NCI-H345 treated with DMSO at 0.1 percent for 48 hours (cell line): ENCODE data around the gene CDYL2.

Experiments
- DNase-seq: peaks from one replicate; lab custom pipeline; 2025; ENCODE audit not compliant: unreplicated experiment; lab: John Stamatoyannopoulos, UW

CDYL2 gene

GRCh38 chr16:80604600-80605355 is 199.6 kb downstream of the CDYL2 start:
- DNase-seq: no peak

DNA sequence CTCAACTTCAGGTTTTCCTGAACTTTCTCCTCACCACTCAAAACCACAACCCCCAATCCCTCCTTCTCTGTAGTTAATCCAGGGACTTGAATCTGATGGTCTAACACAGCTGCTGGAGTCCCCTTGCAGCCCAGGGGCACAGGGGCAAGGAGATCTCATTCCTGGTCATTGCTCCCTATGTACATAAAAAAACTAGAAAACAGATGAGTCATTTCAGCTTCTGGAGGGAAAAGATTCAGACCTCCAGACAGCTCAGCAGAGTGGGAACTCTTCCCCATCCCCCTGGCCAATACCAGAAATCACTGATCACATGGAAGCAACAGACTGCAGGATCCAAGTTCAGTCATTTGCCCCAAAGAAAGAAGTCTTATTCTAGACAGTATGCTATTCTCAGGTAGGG is 201.5 kb downstream of the CDYL2 start:
- no peak for DNase-seq

DNA sequence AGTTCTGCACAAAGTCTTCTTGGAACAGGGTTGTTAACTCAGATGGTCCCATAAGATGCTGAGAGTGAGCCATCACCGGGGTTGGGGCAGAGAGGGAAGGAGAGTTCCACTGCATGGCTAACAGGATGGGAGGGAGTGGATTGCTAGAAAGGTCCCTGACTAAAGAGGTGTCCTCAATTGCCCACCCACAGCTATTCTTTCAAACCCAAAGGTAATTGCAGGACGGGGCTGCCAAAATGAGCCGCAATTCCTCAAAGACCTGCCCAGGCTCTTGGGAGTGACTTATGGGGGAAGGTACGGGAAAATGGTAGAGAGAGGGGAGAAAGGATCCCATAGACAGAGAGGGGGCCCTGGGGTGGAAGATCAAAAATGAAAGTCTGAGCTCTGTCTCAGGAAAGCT is 203.2 kb downstream of the CDYL2 start:
- DNase-seq: no peak

GRCh38 chr16:80599466-80599865 is 204.9 kb downstream of the CDYL2 start:
- DNase-seq: no peak

DNA sequence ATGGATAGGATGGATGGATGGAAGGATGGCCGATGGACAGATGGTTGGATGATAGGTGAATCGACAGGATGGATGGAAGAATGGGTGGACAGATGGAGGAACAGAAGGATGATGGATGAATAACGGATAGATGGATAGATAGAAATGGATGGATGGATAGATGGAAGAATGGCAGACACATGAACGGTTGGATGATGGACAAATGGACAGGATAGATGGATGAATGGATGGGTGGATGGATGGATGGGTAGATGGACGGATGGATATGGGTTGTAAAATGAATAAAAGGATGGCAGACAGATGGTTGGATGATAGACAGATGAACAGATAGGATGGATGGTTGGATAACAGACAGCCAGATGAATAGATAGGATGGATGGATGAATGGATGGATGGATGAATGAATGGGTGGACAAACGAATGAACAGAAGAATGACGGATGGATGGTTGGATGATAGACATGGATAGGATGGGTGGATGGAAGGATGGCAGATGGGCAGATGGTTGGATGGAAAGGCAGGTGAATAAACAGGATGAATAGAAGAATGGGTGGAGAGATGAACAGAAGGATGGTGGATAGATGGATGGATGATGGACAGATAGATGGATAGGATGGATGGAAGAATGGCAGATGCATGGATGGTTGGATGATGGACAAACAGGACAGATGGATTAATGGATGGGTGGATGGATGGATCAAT is 207.7 kb downstream of the CDYL2 start:
- DNase-seq: no peak

DNA sequence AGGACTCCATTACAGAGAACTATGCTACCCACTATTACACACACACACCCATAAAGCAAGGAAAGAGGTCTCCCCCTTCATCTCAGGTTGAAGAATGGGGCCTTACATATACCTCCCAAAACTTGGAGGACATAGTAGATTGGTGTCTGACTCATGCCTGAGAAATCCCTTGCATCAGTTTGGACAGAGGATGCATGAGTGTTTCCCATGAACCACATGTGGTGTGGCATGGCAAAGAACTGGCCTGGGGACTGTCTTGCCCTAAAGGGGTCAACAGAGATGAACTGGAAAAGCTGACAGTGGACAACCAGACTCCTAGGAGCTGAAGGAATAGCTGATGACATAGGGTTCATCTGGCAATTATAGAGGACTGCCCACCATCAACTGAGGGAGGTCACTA is 209.6 kb downstream of the CDYL2 start:
- no peak for DNase-seq

DNA sequence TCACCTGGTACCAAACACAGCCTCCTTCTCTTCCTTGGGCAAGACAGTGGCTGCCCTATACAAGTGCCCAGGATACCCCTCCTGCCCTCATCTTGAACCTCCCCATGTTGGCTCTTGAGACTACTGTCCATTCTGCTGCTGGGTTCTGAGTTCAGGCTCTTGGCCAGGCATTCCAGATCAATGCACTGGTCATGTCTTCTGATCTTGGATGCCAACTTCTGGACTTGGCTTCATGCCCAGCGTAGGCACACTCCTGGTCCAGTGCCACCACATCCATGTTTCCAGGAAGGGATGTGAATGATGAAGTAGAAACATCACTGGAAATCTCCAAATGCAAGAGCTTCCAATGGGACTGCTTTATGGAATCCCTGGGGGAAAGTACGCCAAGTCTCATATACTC is 212.1 kb downstream of the CDYL2 start:
- DNase-seq: no peak

- DNase-seq: no peak
These were observed 213.1 kb downstream of the CDYL2 start for GRCh38 chr16:80591071-80591915.

DNA sequence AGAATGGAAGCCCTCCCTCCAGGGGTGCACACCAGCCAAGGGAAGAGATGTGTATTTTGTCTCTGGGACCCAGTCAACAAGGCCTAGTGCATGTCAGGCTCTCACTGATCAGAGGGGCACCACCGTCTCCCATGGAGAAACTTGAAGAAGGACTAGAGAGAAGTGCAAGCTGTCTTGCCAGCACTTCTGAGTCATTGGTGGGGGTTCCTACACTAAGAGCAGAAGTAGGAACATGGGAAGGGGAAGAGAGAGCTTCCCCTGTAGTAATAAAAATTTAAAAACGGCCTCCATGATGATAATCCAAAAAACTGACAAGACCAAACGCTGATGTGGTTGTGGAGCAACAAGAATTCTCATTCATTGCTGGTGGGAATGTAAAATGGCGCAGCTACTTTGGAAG is 217.3 kb downstream of the CDYL2 start:
- no peak for DNase-seq

- DNase-seq: no peak
These were observed 217.9 kb downstream of the CDYL2 start for GRCh38 chr16:80586476-80586875.

- no peak for DNase-seq
These were observed 218.6 kb downstream of the CDYL2 start for GRCh38 chr16:80585764-80586163.

- DNase-seq: no peak
These were observed 220.9 kb downstream of the CDYL2 start for GRCh38 chr16:80583466-80583865.

DNA sequence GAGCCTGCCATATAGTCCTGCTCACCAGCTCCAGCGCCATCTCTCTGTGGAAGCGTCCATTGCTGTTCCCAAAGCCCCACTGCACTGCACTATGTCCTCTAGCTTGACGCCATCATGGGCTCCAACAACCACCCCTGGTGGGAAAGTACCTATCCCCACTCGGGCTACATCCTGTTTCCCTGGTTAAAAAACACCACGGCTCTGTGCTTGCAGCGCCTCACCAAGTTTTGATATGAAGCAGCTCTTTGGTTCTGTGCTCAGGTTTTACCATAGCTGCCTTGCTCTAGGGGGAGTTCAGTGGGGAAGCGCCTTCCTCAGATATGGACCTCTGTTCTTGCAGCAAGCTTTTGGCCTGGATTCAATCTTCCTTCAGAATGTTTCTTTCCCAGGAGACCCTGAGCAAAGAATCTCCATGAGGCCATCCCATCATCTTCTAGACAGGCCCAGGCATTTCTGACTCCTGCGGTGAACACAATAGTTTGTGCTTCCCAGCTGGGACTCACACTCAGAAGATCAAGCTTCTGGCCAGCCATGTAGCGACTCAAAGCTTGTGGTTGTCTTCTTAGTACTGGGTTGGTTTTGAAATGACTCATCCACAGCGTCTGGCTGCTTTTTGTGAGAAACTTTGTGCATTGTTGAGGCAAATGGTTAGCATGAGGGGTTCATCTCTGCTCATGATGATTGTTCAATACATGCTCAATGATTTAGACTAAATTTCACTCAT is 224.1 kb downstream of the CDYL2 start:
- DNase-seq: no peak

- peak; percentile 5 for DNase-seq
These were observed 226.7 kb downstream of the CDYL2 start for GRCh38 chr16:80577485-80578280.

- DNase-seq: no peak
These were observed 228.0 kb downstream of the CDYL2 start for GRCh38 chr16:80576343-80576912.

DNA sequence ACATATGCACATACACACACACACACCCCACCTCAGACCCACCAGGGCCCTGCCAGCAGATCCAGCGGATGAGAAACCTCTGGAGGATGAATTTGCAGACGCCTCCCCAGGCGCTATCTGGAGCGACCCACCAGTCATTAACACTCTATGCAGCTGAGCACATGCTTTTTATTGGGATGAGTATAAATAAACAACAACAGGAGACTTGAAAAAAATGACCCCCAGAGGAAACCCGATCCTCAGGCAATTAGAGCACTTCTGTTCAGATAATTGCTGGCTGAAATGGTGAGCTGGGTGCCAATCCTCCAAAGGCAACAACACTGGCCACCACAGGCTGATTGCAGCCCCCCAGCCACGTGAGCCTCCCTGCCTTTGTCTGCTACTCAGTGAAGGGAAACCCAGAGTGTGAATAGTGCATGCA is 230.7 kb downstream of the CDYL2 start:
- peak; percentile 5 for DNase-seq

- no peak for DNase-seq
These were observed 234.3 kb downstream of the CDYL2 start for GRCh38 chr16:80570106-80570478.

DNA sequence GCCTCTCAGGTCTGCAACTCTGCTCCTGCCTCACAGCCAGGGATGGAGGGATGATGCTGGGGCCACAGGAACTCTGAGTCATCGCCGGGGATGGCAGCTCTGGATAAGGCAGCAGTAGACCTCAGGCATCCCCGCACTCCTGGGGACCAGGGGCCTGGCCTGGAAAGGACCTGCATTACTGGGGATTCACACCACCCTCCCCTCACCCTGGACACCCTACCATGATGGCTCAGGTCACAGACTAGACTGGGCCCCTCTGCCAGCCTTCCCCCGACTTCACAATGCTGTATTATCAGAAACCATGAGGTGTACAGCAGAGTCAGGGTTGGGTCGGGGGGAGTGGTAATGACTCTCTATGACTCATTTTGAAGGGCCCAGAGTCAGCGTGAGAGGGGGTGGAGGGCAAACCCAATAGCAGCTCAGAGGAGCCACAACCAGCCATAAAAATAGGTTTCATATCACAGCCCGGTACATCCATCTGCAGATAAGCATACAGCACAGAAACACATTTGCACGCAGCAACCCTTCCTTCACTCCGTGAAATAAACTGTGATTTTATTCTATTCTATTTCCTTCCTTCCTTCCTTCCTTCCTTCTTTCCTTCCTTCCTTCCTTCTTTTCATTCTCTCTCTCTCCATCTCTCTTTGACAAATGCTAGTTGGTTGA is 234.8 kb downstream of the CDYL2 start:
- DNase-seq: no peak

- no peak for DNase-seq
These were observed 240.0 kb downstream of the CDYL2 start for GRCh38 chr16:80564394-80564793.
